Progenitor cell of endocrine pancreas (in vitro differentiated cells): ENCODE results near the gene ALPK1. TPM values are rescaled to one million over a fixed set of nuclear protein-coding genes. Genes with fewer than 3 reads are reported as not detected.
A peak's percentile ranks its signal among the peaks of the same experiment; 100 is the strongest.
"Not testable (repeated sequence)": the region's sequence is repeated elsewhere in the genome, so short reads cannot be mapped to it uniquely, and the experiment has no call there.

Experiments
- DNase-seq: peaks from one replicate; pipeline ENCODE4 v3.0.0; 2021; ENCODE audit warnings: low spot score; ENCODE audit not compliant: unreplicated experiment
- H3K27ac Mint-ChIP-seq: 2 replicates; pipeline ENCODE4 v1.8.0; 2021; ENCODE audit warnings: mild to moderate bottlenecking, moderate library complexity, mixed read lengths
- H3K27me3 Mint-ChIP-seq: 2 replicates; pipeline ENCODE4 v1.8.0; 2021; ENCODE audit warnings: mixed read lengths
- H3K36me3 Mint-ChIP-seq: 2 replicates; pipeline ENCODE4 v1.8.0; 2022; ENCODE audit warnings: mixed read lengths; ENCODE audit not compliant: insufficient read depth
- H3K4me1 Mint-ChIP-seq: 2 replicates; pipeline ENCODE4 v1.8.0; 2021; ENCODE audit warnings: low read depth, mixed read lengths
- H3K4me3 Mint-ChIP-seq: 2 replicates; pipeline ENCODE4 v1.8.0; 2021; ENCODE audit warnings: low read depth, mild to moderate bottlenecking, moderate library complexity, mixed read lengths
- H3K9me3 Mint-ChIP-seq: 2 replicates; pipeline ENCODE4 v1.8.0; 2021; ENCODE audit warnings: low read depth, mixed read lengths
- total RNA-seq: library from RNA; stranded (reverse); gene quantifications from 2 replicates; pipeline ENCODE4 v1.2.1, GENCODE V29; 2021
- TF ChIP-seq, protein P1 (sequence below): fragments of 200-600 bp; sonication (generic); IDR thresholded peaks from one replicate; pipeline ENCODE4 v1.5.0; 2021; ENCODE audit warnings: antibody characterized with exemption, mild to moderate bottlenecking; ENCODE audit not compliant: unreplicated experiment

Gene ALPK1
- total RNA-seq, 1 donor from 2014 or later = 1.4 TPM

DNA sequence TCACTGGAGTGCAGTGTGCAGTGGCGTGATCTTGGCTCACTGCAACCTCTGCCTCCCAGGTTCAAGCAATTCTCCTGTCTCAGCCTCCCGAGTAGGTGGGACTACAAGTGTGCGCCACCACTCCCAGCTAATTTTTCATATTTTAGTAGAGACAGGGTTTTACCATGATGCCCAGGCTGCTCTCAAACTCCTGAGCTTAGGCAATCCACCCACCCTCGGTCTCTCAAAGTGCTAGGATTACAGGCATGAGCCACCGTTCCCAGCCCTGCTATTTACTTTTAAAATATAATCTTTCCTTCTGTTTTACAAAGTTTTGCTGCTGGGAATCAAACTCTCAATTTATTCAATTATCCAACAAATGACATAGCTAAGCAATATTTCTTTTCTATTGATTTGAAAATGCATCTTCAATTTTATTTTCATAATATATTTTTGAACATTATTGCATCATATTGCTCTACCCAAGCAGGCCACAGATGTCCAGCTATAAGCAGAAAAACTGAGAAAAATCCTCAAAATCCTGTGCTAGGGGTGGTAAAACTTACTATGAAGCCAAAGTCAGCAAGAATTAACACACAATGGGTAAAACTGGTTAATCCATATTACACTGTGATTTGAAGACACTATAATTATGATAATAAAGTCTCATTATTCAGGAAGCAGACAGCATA, 16.6 kb upstream of the ALPK1 start:
- Mint-ChIP-seq H3K4me1 (peaks cover 22% of the 10 kb centered on the region), H3K27ac (no peak overlapping the region), H3K36me3 (peaks cover 19% of the 10 kb centered on the region), H3K9me3 (no peaks in the 10 kb centered on the region), H3K27me3 (no peaks in the 10 kb centered on the region), H3K4me3 (no peak overlapping the region)
- TF ChIP-seq, protein P1, sequence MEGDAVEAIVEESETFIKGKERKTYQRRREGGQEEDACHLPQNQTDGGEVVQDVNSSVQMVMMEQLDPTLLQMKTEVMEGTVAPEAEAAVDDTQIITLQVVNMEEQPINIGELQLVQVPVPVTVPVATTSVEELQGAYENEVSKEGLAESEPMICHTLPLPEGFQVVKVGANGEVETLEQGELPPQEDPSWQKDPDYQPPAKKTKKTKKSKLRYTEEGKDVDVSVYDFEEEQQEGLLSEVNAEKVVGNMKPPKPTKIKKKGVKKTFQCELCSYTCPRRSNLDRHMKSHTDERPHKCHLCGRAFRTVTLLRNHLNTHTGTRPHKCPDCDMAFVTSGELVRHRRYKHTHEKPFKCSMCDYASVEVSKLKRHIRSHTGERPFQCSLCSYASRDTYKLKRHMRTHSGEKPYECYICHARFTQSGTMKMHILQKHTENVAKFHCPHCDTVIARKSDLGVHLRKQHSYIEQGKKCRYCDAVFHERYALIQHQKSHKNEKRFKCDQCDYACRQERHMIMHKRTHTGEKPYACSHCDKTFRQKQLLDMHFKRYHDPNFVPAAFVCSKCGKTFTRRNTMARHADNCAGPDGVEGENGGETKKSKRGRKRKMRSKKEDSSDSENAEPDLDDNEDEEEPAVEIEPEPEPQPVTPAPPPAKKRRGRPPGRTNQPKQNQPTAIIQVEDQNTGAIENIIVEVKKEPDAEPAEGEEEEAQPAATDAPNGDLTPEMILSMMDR = no peak
- no peak for DNase-seq

DNA sequence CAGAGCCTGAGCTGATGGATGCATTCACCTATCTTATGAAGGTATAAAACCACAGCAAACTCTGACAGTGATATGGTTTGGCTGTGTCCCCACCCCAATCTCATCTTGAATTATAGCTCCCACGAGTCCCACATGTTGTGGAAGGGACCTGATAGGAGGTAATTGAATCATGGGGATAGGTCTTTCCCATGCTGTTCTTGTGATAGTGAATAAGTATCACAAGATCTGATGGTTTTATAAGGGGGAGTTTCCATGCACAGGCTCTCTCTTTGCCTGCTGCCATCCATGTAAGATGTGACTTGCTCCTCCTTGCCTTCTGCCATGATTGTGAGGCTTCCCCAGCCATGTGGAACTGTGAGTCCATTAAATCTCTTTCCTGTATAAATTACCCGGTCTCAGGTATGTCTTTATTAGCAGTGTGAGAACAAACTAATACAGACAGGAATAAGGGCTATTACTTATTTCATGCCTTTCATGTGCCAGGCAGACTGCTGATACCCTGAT, 15.2 kb upstream of the ALPK1 start:
- H3K27ac Mint-ChIP-seq, H3K27me3 Mint-ChIP-seq, H3K4me3 Mint-ChIP-seq, DNase-seq, H3K9me3 Mint-ChIP-seq: not testable (repeated sequence)
- peaks cover 15% of the 10 kb centered on the region for H3K36me3 Mint-ChIP-seq
- H3K4me1 Mint-ChIP-seq = peaks cover 22% of the 10 kb centered on the region

DNA sequence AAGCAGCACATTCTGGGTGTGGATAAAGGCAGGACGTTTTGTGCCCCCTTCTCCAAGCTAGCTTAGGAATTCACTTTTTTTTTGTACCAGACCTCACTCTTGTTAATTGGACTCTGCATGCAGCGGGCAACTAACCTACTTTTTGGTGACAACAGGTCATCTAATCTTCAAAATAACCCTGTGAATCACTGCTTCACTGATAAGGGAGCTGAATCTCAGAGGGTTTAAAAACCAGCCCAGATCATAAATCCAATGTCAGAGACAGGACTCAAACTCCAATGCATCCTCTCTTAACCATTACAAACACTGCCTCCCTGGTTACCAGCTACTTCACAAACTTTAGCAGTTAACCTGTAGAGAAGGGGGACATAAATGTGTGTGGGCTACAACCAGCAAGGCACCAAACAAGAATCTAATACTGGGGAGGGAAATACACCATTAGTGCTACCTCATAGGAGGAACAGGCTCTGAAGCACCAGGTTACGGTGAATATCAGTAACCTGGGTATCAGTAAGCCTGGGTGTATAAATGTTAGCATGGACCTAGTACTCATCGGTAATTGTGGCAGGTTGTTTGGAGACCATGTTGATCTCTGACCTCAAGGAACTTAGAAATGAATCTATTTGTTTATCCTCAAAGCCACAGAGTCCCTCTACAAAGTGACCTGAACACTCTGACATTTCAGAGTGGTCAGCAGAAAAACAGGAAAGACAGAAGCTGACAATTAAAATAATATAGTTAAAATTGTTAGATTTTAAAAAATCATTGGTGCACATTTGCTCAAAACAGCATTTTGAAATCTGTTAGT, 14.1 kb upstream of the ALPK1 start:
- DNase-seq = no peak
- H3K9me3 Mint-ChIP-seq = no peaks in the 10 kb centered on the region
- H3K4me1 Mint-ChIP-seq = peaks cover 22% of the 10 kb centered on the region
- TF ChIP-seq, protein P1 = no peak
- H3K27ac Mint-ChIP-seq = no peak overlapping the region
- no peaks in the 10 kb centered on the region for H3K27me3 Mint-ChIP-seq
- peaks cover 8% of the 10 kb centered on the region for H3K36me3 Mint-ChIP-seq
- peak overlapping the region; percentile 48 for H3K4me3 Mint-ChIP-seq

DNA sequence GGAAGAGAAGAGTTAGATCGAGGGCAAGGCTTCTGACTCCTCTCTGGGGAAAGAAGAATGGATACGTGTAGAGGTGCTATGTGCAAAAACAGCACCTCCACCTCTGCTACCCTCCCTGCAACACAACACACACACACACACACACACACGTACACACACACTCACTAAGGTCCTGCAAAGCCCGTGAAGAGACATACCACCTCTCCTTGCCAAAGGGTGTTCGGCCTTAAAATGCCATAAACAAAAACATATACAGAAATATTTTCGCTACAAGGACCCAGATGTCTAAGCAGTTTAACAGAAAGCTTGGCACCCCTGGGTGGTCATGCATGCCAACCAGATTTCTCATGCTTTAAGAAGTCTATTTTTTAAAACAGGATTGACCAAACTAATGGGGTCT, 13.0 kb upstream of the ALPK1 start:
- peaks cover 20% of the 10 kb centered on the region for H3K4me1 Mint-ChIP-seq
- TF ChIP-seq, protein P1 = no peak
- peaks cover 8% of the 10 kb centered on the region for H3K36me3 Mint-ChIP-seq
- peak overlapping the region; percentile 25 for H3K27ac Mint-ChIP-seq
- no peaks in the 10 kb centered on the region for H3K9me3 Mint-ChIP-seq
- H3K27me3 Mint-ChIP-seq = no peaks in the 10 kb centered on the region
- peak overlapping the region; percentile 89 for H3K4me3 Mint-ChIP-seq
- no peak for DNase-seq

DNA sequence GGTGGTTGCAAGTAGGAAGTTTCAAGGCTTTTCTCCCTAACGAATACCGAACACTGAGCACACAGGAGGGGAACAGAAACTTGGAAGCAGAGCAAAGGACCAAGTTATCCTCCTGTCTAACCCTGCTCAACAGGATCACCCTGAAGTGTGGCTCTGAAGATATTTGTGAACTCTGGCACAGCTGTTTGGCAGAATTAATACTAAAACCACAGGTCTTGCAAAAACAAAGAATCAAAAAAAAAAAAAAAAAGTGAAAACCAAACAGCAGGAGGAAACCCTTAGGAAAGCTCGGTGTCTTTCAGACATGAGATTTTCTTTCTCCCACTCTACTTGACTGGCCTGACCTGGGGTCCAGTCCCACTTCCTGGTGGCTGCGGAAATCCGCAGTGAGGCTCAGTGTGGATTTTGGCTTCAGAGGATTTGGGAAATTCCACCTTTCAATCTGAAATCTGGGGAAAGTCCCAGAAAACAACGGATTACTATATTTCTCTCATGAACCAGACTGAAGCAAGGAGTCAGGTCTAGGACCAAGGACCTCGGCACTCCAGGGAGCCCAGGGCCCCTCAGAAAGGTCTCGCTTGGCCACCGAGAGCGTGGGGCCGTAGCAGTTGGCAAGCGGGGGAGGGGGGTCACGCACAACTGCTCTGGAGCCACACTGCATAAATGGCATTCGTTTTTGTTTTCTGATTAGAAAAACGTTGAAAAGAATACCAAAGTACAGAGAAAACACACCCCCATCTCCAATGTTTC, 12.3 kb upstream of the ALPK1 start:
- DNase-seq = no peak
- H3K36me3 Mint-ChIP-seq = peaks cover 8% of the 10 kb centered on the region

More for the DNA sequence above, 12.3 kb upstream of the ALPK1 start:
- TF ChIP-seq, protein P1 = no peak
- H3K27me3 Mint-ChIP-seq = no peaks in the 10 kb centered on the region
- H3K4me3 Mint-ChIP-seq = peak overlapping the region; percentile 89
- H3K27ac Mint-ChIP-seq = peak overlapping the region; percentile 95
- no peaks in the 10 kb centered on the region for H3K9me3 Mint-ChIP-seq
- H3K4me1 Mint-ChIP-seq = peaks cover 20% of the 10 kb centered on the region
